Common myeloid progenitor, CD34-positive (primary cell): ENCODE results near the gene S100A3.

Experiments used
- CTCF ChIA-PET: fragments of 350-600 bp; sonication (Branson Sonifier 250); formaldehyde crosslinking; loops from one replicate; lab custom pipeline; 2021; ENCODE audit warnings: antibody characterized with exemption; lab: Charles Lee
- POLR2A ChIA-PET: fragments of 350-600 bp; sonication (Branson Sonifier 250); formaldehyde crosslinking; loops from one replicate; lab custom pipeline; 2021; ENCODE audit warnings: antibody characterized with exemption; lab: Charles Lee
- DNase-seq, 3 donors: peaks; one replicate each; pipeline versions ENCODE4 v3.0.0 to v3.0.0-alpha.2; 2013
- H3K27ac ChIP-seq, 2 experiments: 1 replicate in 1 of 2; 2 replicates in 1 of 2; pipeline ENCODE4 v1.7.0; 2013; ENCODE audit warnings: inconsistent platforms in 2 of 2, low read length in 2 of 2, mild to moderate bottlenecking in 2 of 2, low read depth in 1 of 2, moderate library complexity in 1 of 2; ENCODE audit not compliant: severe bottlenecking in 2 of 2, insufficient read depth in 1 of 2, poor library complexity in 1 of 2
- H3K27me3 ChIP-seq, 5 experiments: replicated peaks in 2 of 5; 1 replicate in 3 of 5; 2 replicates in 2 of 5; pipeline versions ENCODE4 v1.6.1 to v1.7.0; 2013; ENCODE audit warnings: low read length in 4 of 5, mild to moderate bottlenecking in 2 of 5, moderate library complexity in 2 of 5, inconsistent platforms in 1 of 5; ENCODE audit not compliant: insufficient read depth in 5 of 5, control insufficient read depth in 4 of 5
- H3K36me3 ChIP-seq, 4 experiments: 1 replicate in 2 of 4; 2 replicates in 2 of 4; pipeline versions ENCODE4 v1.6.1 to v1.7.0; 2013; ENCODE audit warnings: low read length in 3 of 4, control low read depth in 1 of 4, mild to moderate bottlenecking in 1 of 4; ENCODE audit not compliant: control insufficient read depth in 4 of 4, insufficient read depth in 4 of 4
- H3K4me1 ChIP-seq, 4 experiments: 1 replicate in 3 of 4; 2 replicates in 1 of 4; pipeline versions ENCODE4 v1.6.1 to v1.7.1; 2013; ENCODE audit warnings: low read length in 3 of 4, mild to moderate bottlenecking in 3 of 4, control low read depth in 1 of 4, inconsistent platforms in 1 of 4, moderate library complexity in 1 of 4; ENCODE audit not compliant: control insufficient read depth in 4 of 4, insufficient read depth in 4 of 4; ENCODE audit errors: control extremely low read depth in 1 of 4
- H3K4me3 ChIP-seq, 7 experiments: 1 replicate in 4 of 7; 2 replicates in 3 of 7; pipeline versions ENCODE4 v1.5.1 to v1.7.0; 2013; ENCODE audit warnings: mild to moderate bottlenecking in 7 of 7, low read length in 6 of 7, moderate library complexity in 6 of 7, inconsistent platforms in 2 of 7, low read depth in 2 of 7, control low read depth in 1 of 7; ENCODE audit not compliant: insufficient read depth in 4 of 7, control insufficient read depth in 1 of 7; ENCODE audit errors: extremely low read depth in 1 of 7
- H3K9me3 ChIP-seq, 5 experiments: 1 replicate in 4 of 5; 2 replicates in 1 of 5; pipeline versions ENCODE4 v1.6.1 to v1.7.1; 2013; ENCODE audit warnings: low read length in 4 of 5, mild to moderate bottlenecking in 2 of 5, inconsistent platforms in 1 of 5, low read depth in 1 of 5, moderate library complexity in 1 of 5; ENCODE audit not compliant: control insufficient read depth in 4 of 5, insufficient read depth in 2 of 5; ENCODE audit errors: control extremely low read depth in 1 of 5
- WGBS: methylation state at CpG from one replicate; pipeline ENCODE4 v1.1.5; 2013; ENCODE audit not compliant: insufficient coverage; 5-methylcytosine and 5-hydroxymethylcytosine counted together

Gene S100A3

GRCh38 chr1:153536012-153536670, 12.9 kb downstream of the S100A3 start:
- H3K27me3 ChIP-seq: no peaks in the 10 kb centered on the region
- H3K27ac ChIP-seq: peak overlapping the region; percentile 53 to 82
- H3K4me1 ChIP-seq: peaks cover 9 to 65% (median 57%) of the 10 kb centered on the region in 4 experiments
- peaks cover 0 to 5% (median 2%) of the 10 kb centered on the region in 4 experiments for H3K36me3 ChIP-seq
- WGBS: 0% methylated on average over 14 of the region's 38 CpGs
- ChIA-PET POLR2A (interaction anchor here (0.7 to 2.0 kb wide), 6 partner anchors 9 to 98 kb away, joined by 3 to 11 read pairs (median 6); partner anchors contain the start of genes CHTOP and S100A4), CTCF (interaction anchor here (1.6 to 7.1 kb wide), 9 partner anchors 9 to 35 kb away, joined by 3 to 169 read pairs (median 17); partner anchors contain the start of genes S100A2 and S100A4)
- no peaks in the 10 kb centered on the region for H3K9me3 ChIP-seq
- peak overlapping the region; percentile 48 to 91 (median 72) for H3K4me3 ChIP-seq
- peak; percentile 74 to 93 (median 91) for DNase-seq

- Histone ChIP-seq H3K4me3 (peak within 1 kb of the TSS; percentile 49 to 91 (median 72)), H3K27ac (peak within 1 kb of the TSS; percentile 53 to 82), H3K4me1 (peaks cover 8 to 58% (median 50%) of the 10 kb centered on the region in 4 experiments), H3K36me3 (peaks cover 0 to 5% (median 2%) of the 10 kb centered on the region in 4 experiments), H3K27me3 (no peaks in the 10 kb centered on the region), H3K9me3 (no peaks in the 10 kb centered on the region)
- ChIA-PET CTCF (interaction anchor here (1.2 to 7.1 kb wide), 13 partner anchors 10 to 96 kb away, joined by 3 to 169 read pairs (median 14); partner anchors contain the start of genes S100A14, S100A2 and S100A4), POLR2A (interaction anchor here (0.7 to 2.0 kb wide), 5 partner anchors 9 to 98 kb away, joined by 4 to 11 read pairs (median 6); partner anchors contain the start of genes CHTOP and S100A4)
- DNase-seq: peak in 1 of 3 donors; percentile 35
- WGBS: 0% methylated on average over 13 of the region's 18 CpGs
Measured at GRCh38 chr1:153535242-153536011, 13.6 kb downstream of the S100A3 start, which contains the start of gene S100A6. Gene S100A6 (minus strand): TSS chr1:153535991. CDS start chr1:153535339, 652 bp downstream.

GRCh38 chr1:153534925-153535241, 14.2 kb downstream of the S100A3 start:
- ChIA-PET POLR2A (interaction anchor here (1.4 to 2.0 kb wide), 3 partner anchors 10 to 33 kb away, joined by 6 to 11 read pairs (median 10); partner anchors contain the start of gene S100A4), CTCF (interaction anchor here (1.2 to 7.1 kb wide), 13 partner anchors 9 to 96 kb away, joined by 3 to 169 read pairs (median 14); partner anchors contain the start of genes S100A14, S100A2 and S100A4)
- Histone ChIP-seq H3K4me3 (peak overlapping the region in 5 of 7 experiments; percentile 66 to 91 (median 86)), H3K27ac (peak overlapping the region in 1 of 2 experiments; percentile 82), H3K27me3 (no peaks in the 10 kb centered on the region), H3K36me3 (peaks cover 0 to 5% (median 2%) of the 10 kb centered on the region in 4 experiments), H3K4me1 (peaks cover 8 to 53% (median 45%) of the 10 kb centered on the region in 4 experiments), H3K9me3 (no peaks in the 10 kb centered on the region)
- DNase-seq: no peak
- WGBS: 92% methylated on average over 2 of the region's 3 CpGs

- CTCF ChIA-PET: interaction anchor here (1.2 to 7.1 kb wide), 15 partner anchors 9 to 97 kb away, joined by 3 to 169 read pairs (median 17); partner anchors contain the start of genes S100A14, S100A2 and S100A4
- Histone ChIP-seq H3K36me3 (peaks cover 0 to 5% (median 2%) of the 10 kb centered on the region in 4 experiments), H3K27me3 (no peaks in the 10 kb centered on the region), H3K4me1 (peaks cover 8 to 53% (median 43%) of the 10 kb centered on the region in 4 experiments), H3K27ac (no peak overlapping the region), H3K4me3 (peak overlapping the region in 3 of 7 experiments; percentile 86 to 91 (median 89)), H3K9me3 (no peaks in the 10 kb centered on the region)
- POLR2A ChIA-PET: interaction anchor here (1.0 to 2.0 kb wide), 3 partner anchors 11 to 34 kb away, joined by 4 to 10 read pairs (median 6); partner anchors contain the start of gene S100A4
- 96% methylated on average over 5 of the region's 7 CpGs for WGBS
- no peak for DNase-seq
Measured at GRCh38 chr1:153534226-153534924, 14.7 kb downstream of the S100A3 start.

- H3K27ac ChIP-seq: no peak overlapping the region
- peak in 1 of 3 donors; percentile 26 for DNase-seq
- ChIA-PET POLR2A (interaction anchor here (1.0 kb wide), 2 partner anchors 12 to 35 kb away, joined by 4 read pairs; partner anchors contain the start of gene S100A4), CTCF (interaction anchor here (0.7 to 7.1 kb wide), 22 partner anchors 9 to 233 kb away, joined by 3 to 169 read pairs (median 5); partner anchors contain the start of genes CHTOP, S100A1, S100A13 and S100A14)
- H3K36me3 ChIP-seq: peaks cover 0 to 5% (median 2%) of the 10 kb centered on the region in 4 experiments
- H3K27me3 ChIP-seq: no peaks in the 10 kb centered on the region
- H3K4me3 ChIP-seq: peak overlapping the region in 1 of 7 experiments; percentile 30
- no peaks in the 10 kb centered on the region for H3K9me3 ChIP-seq
- peaks cover 8 to 53% (median 43%) of the 10 kb centered on the region in 4 experiments for H3K4me1 ChIP-seq
- 88% methylated on average over 12 of the region's 13 CpGs for WGBS
Measured at GRCh38 chr1:153533689-153534201, 15.3 kb downstream of the S100A3 start.
